Posterior vena cava (tissue), 2 donors: ENCODE results near the gene RUSF1. TPM values are rescaled to one million over a fixed set of nuclear protein-coding genes. Genes with fewer than 3 reads are reported as not detected.
"Not testable (repeated sequence)": the region's sequence is repeated elsewhere in the genome, so short reads cannot be mapped to it uniquely, and the experiment has no call there.

Experiments
- DNase-seq: peaks from one replicate; pipeline ENCODE4 v3.0.0-alpha.2; 2020; ENCODE audit warnings: low spot score
- intact Hi-C, 2 donors: fragments of 100-400 bp; cut with DNase I; formaldehyde crosslinking; loops; one replicate each; pipeline versions ENCODE4 v1.14.1 to v1.14.2; 2022 to 2023
- total RNA-seq, 2 donors: library from RNA; stranded (reverse); fragmentation: NEBNext Ultra II Directional; extraction: Animal tissue kit (Norgen Biotek cat#: 25700); gene quantifications; one replicate each; pipeline ENCODE4 v1.2.1, GENCODE V29; 2021
- donor health status: DM: yes; HTN: yes; CAD: no.
- donor health status: DM: yes; HTN: yes; CAD: no.

The RUSF1 gene
- total RNA-seq, 2 donors from 2014 or later: 40.5 to 46.4 TPM

DNA sequence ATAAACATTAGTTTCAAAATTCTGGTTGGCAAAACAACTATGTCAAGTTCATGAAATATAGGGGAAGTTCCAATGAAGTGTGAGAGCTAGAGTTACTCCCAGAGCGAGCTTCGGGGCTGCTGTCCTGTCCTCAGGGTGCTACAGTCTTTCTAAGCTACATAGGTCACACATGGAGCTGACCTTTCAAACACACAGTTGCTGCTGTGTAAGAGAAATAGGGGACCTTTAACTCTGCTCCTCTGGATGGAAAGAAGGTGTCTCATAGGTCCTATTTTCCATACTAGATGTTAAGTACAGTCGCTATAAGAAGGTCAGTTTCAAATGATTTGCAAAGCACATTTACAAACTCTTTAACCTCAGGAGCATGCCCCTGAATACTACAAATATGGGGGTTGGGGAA, 13.2 kb upstream of the RUSF1 start:
- intact Hi-C loops: no loop called here
- no peak for DNase-seq

DNA sequence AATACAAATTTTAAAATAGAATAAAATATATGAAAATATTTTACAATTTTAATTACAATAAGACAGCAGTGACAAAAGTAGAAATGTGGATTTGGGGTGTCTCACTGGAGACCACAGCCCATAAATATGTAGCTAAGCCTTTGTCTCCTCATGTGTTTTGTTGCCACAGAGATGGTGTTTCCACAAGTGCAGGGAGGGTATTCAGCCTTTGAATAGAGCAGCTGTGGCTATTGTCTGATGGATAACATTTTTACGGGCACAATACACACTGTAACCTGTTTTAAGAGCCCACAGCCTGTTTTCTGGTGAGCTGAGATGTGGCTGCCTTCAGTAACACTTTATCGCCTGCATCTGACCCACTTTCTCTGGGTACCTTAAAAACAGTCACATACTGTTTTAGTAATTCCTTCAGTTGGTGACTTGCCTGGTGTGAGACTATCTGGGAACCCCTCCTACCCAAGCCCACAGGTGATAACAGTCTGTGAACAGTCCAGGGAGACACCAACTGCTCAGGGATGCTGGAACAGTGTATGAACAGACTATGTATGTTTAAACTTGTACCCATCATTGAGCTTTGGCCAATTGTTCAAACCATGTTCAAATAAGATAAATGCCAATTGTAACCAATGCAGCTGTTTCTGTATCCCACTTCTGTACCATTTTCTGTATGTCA, 11.7 kb upstream of the RUSF1 start:
- intact Hi-C loops: no loop called here
- no peak for DNase-seq

DNA sequence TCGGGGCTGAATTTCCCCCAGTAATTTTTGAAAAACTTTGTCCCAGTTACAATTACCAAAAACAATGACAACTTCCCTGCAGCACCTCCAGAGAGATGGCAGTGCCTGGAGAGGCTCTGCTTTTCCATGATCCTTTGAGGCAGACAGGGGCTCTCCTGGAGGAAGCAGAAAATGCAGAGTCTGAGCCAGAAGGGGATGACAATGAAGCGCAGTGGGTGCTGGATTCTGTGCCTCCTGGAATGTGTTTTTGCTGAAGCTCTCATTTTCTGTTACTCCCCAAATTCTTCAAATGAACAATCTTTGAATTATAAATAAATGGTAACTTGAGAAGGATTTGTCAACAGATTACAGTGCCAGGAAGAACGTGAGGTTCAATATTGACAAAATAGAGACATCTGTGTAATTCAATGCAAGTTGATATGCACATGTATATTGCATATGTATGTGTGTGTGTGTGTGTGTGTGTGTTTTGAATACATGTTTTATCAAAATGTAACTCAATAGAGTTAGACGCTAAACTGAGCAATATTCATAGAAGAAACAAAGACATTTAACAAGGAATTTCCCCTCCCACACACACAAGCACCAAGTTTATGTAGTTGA, 9.7 kb upstream of the RUSF1 start:
- intact Hi-C loops: no loop called here
- DNase-seq: no peak

DNA sequence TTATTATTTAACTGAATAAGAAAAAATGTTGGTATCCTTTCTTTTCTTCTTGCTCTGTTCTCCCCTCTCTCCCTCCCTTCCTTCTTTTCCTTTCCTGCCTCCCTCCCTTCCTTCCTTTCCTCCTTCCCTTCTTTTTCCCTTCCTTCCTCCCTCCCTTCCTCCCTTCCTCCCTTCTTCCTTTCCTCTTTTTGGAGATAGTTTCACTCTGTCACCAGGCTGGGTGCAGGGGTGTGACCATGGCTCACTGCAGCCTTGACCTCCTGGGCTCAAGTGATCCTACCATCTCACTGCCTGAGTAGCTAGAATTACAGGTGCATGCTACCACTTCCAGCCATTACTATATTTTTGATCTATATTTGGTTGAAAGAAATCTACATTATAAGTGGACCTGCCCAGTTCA, 5.7 kb upstream of the RUSF1 start:
- no peak for DNase-seq
- intact Hi-C loops: no loop called here

DNA sequence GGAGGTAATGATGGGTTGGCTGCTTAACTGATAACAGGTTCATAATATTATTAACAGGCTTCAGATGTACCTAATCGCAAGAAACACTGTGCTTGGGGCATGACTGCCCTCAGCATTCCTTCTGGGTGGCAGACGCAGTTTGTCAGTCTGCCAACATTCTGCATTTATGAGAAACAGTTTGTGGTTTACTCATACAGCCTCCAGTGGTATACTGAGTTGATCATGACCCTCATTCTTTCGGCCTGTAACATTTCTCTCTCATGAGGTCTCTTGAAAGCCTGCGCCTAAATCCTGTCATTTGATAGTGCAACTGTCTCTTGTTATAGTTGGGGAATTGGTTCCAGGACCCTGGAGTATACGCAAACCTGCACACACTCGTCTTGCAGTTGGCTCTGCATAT, 4.9 kb upstream of the RUSF1 start:
- no peak for DNase-seq
- intact Hi-C loops: no loop called here

DNA sequence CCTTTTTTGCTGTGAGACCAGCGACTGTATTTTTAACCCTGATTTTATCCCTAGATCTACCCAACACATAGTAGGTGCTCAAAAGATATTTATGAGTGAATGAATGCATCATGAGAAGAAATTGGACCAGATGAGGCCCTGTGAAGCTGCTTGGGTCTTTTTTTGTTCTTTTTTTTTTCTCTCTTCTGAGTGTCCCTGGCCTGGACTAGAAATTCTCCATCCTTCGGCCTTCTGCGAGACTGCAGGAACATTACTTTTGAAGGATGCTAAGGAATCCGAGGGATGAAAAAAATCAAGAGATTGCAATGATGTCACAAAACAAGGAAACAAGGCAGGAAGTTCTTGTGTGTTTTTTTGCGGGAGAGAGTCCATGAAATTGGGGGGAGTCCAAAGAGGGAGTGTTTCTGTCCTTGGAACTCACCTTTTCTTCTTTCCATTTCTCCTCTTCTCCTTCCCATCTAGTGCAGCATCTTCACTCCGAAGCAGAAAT, 560 bp upstream of the RUSF1 start:
- DNase-seq: no peak
- intact Hi-C loops: no loop called here

DNA sequence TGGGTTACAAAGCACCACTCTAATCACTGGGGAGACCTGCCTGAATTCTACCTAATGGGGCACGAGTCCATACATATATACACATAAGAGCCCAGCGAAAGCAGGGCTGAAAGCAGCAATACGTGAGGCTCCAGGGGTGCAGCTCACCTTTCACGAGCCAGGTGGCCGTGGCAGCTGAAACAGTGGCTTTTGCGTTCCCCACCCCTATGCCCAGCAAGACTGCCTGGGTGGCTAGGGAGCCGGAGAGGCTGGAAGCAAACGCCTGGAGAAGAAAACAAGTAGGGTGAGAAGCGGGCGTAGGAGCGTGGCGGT, 618 bp downstream of the RUSF1 start:
- DNase-seq: no peak
- intact Hi-C loops: no loop called here

DNA sequence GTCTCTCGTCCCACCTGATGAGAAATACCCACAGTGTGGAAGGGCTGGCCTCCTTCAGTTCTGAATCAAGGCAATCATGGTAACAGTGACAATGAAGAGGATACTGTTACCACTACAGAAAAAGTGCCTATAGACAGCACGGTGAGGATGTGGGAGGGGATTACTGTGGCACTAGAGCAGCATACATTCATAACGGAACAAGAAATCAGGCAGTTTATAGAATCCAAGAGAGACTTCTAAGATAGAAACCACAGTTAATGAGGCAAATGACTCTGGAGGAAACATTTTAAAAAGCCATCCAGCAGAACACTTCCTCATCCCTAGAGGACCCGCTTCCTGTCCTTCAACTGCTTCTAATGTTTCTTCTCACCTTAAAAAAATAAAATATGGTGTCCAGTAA, 2.7 kb downstream of the RUSF1 start:
- intact Hi-C loops: no loop called here
- DNase-seq: no peak

DNA sequence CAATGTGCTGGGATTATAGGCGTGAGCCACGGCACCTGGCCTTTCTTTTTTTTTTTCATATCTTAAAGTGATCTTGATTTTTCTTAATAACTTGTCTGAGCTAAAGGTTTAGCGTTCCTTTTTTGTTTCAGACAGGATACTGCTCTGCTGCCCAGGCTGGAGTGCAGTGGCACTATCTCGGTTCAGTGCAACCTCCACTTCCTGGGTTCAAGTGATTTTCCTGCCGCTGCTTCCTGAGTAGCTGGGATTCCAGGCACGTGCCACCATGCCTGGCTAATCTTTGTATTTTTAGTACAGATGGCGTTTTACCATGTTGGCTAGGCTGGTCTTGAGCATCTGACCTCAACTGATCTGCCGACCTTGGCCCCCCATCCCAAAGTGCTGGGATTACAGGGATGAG, 4.0 kb downstream of the RUSF1 start:
- intact Hi-C loops: no loop called here
- no peak for DNase-seq

DNA sequence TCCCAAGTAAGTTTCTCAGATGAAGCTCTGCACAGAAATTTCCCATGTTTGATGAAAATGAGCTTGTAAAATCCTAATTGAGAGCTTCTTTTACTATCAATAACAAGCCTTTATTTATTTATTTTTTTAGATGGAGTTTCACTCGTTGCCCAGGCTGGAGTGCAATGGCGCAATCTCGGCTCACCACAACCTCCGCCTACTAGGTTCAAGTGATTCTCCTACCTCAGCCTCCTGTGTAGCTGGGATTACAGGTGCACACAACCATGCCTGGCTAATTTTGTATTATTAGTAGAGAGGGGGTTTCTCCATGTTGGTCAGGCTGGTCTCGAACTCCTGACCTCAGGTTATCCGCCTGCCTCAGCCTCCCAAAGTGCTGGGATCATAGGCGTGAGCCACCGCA, 4.6 kb downstream of the RUSF1 start:
- DNase-seq, intact Hi-C loops: not testable (repeated sequence)

DNA sequence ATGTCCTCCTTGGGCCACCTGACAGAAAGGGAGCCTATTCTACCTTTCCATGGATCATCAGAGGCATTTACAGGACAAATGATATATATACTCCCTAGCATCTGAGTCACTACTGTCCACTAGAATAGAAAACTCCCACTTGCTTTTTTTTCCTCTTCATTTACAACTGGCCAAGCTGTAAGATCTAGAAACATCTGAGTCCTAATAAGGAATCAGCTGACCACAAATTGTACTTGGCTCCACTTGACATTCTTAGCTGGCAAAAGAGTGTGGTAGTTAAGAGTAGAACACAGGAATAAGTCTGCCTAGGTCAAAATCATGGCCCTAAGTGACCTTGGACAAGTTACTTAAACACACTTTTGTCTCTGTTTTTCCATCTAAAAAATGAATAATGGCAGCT, 5.2 kb downstream of the RUSF1 start:
- DNase-seq: no peak
- intact Hi-C loops: no loop called here

DNA sequence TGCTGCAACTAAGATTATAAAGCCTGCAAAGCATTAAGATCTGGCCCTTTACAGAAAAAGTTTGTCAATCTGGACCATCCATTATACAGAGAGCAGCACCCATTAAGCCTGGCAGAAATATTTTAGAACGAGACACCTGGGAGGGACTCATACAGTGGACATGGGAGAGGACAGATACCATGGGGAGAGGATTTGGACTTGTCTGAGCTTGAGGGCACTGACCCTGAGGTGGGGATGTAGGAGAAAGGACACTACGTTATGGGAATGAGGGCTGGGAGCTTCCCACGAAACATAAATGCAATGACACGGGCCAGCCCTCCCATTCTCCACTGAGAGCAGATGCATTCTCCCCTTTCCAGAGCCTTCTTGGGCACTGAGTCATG, 6.2 kb downstream of the RUSF1 start:
- intact Hi-C loops: no loop called here

DNA sequence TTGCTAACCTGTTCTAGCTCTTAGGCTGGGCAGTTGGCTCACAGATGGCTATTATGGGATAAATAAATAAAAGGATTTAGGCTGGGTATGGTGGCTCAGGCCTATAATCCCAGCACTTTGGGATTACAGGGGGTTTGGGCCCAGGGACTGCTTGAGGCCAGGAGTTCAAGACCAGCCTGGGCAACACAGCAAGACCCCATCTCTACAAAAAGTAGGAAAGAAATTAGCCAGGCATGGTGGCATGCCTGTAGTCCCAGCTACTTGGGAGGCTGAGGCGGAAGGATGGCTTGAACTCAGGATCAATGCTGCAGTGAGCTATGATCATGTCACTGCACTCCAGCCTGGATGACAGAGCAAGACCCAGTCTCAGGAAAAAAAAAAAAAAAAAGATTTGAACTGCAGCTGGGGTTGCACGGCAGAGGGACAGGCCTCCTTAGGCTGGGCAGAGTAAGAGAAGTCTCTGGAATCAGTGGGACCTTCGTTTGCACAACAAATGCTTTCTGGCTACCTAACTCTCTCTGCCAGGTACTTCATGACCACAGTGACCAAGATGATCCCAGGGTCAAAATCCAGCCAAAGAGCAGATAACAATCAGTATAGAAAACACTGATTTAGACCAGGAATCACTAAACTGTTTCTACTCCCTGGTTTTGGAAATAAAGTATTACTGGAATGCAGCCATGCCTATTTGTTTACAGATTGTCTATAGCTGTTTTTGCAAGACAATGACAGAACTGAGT, 6.8 kb downstream of the RUSF1 start:
- peak; percentile 6 for DNase-seq
- intact Hi-C loops: no loop called here

More for the DNA sequence above, 6.2 kb downstream of the RUSF1 start:
- DNase-seq: no peak

DNA sequence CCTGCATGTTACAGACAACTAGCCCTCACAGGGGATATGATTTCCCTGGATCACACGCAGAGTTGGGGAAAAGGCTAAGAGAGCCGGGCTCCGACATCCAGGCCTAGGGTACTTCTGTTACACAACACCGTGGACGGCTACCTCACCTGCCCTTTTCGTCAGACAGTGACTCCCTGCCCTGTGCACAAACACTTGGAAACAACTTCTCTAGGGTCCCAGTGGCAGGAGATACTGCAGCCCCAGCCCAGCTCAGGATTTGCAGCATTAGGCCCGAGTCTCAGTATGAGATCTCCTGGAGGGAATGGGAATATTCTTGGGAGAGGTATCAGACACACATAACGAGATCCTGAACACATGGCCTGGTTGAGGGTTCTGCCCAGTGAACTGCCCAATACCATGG, 8.3 kb downstream of the RUSF1 start:
- DNase-seq: peak; percentile 52
- intact Hi-C loops: loop anchor here in 1 of 2 donors (10.0 kb wide), 1 partner anchor 1765 kb away; no protein-coding TSS in a partner anchor

DNA sequence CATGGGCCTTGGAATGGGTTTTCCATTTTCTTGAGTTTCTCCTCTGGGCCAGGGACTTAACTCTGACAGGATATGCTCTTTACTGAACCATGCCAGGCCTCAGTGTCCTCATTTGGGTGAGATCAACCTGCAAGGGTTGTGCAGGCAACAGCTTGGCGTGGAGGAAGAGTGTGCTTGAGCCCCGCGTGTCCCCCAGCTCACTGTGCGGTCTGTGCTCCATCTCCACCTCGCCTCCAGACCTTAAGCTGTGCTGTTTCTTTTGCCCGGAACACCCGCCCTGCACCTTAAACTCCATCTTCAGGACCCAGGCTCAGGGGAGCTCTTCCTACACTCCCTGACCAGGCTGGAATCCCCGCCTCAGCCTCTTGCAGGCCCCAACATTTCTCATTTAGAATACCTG, 9.7 kb downstream of the RUSF1 start:
- DNase-seq: peak; percentile 50
- intact Hi-C loops: loop anchor here in 1 of 2 donors (10.0 kb wide), 1 partner anchor 1764 kb away; no protein-coding TSS in a partner anchor

DNA sequence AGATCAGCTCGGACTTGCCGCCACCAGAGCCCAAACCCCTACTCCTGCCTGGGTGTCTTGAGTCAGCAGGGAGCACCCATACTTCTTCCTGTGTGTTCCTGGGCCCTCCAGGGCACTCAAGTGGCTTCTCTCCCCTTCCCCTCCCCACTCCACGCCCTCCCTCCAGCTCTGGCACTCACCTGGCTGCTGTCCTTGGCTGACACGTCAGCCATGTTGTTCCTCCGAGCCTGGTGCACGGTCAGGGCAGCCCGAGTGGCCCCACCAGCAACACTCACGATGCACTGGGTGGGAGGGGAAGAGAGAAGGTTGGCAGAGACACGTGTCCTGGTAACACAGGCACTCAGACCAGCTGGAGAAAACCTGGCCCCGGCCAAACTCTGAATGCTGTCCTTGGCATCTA, 11.5 kb downstream of the RUSF1 start:
- peak; percentile 66 for DNase-seq
- intact Hi-C loops: loop anchor here in 1 of 2 donors (10.0 kb wide), 1 partner anchor 1762 kb away; no protein-coding TSS in a partner anchor

DNA sequence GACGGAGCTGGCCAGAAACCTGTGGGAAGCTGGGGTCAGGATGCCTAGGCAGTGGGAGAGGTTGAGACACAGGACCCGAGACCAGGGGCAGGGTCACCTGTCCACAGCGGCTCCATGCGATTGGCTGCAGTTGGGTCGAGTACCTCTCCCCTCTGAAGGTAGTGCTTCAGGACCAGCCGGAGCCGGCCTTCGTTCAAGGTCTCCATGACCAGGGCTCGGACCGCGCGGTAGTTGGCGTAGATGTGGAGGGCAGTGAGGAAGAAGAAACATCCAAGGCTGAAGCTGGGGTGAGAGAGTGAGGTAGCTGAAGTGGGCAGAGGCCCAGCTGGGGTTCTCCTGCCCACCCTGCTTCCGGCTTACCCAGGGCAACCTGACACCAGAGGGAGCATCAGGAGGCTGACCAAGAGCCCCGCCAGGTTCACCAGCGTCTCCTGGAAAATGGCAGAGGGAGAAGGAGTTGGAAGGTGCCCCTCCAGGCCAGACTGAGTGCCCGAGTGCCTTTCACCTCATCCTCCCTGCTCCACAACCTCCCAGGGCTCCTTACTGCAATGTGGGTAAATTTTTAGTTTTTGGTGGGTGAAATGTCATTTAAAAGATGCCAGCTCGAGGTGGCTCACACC, 14.6 kb downstream of the RUSF1 start:
- DNase-seq: peak; percentile 58
- intact Hi-C loops: loop anchor here in 1 of 2 donors (10.0 kb wide), 1 partner anchor 1759 kb away; no protein-coding TSS in a partner anchor

DNA sequence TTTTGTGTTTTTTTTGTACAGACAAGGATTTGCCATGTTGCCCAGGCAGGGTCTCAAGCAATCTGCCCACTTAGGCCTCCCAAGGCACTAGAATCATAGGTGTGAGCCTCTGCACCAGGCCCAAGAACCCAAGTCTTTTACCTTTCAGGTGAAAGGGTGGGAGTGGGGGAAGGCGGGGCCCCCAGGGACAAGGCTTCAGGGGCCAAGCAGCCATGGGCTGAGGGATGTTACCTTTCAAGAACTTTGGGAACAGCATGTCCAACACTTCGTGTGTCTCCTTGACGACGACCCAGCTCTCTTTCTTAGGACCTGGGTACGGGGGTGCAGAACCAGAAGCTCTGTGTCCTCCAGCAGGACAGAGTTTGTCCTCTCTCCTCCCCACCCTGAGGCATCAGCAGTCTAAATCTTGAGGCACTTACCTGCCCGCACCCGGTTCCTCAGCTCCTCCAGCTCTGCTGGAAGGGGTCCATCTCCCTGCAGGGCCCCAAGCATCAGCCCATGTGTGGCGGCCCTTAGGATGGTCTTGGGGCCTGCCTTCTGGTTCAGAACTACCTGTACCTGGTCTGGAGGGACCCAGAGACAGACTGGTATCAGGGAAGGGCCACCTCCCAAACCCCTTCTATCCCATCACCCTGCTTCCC, 16.3 kb downstream of the RUSF1 start:
- intact Hi-C loops: loop anchor here in 1 of 2 donors (10.0 kb wide), 1 partner anchor 1757 kb away; no protein-coding TSS in a partner anchor
- DNase-seq: peak; percentile 71
